ENCODE data around the gene MXD3. TPM values are rescaled to one million over a fixed set of nuclear protein-coding genes. Genes with fewer than 3 reads are reported as not detected.
"Not testable (repeated sequence)": the region's sequence is repeated elsewhere in the genome, so short reads cannot be mapped to it uniquely, and the experiment has no call there.

MXD3 gene
- total RNA-seq, 1 donor from 2014 or later, result 3.6 TPM

DNA sequence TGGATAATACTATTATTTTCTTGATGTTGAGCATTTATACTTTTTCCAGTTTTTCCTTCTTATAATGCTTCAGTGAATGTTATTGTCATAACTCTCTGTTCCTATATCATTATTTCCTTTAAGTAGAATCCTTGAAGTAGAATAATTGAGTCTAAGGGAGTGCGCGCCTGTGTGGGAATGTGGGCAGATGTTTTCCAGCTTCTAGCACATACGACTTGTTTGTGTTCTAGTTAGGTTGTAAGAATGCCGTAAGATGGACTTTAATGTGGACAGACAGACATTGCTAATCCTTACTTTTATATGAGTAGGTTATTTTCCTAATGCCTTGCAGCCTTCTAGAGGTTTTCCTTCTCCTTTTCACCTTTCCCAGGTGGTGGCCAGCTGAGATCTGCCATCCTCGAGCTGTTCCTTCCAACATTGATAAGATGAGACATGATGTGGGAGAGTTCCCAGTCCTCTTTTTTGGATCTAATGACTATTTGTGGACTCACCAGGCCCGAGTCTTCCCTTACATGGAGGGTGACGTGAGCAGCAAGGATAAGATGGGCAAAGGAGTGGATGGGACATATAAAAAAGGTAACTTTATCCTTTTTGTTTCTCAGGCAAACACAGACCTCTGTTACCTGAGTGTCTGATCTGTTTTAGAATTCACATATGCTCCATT lies 42.3 kb downstream of the MXD3 start:
- DNase-seq (ENCODE audit: low spot score), result no peak

DNA sequence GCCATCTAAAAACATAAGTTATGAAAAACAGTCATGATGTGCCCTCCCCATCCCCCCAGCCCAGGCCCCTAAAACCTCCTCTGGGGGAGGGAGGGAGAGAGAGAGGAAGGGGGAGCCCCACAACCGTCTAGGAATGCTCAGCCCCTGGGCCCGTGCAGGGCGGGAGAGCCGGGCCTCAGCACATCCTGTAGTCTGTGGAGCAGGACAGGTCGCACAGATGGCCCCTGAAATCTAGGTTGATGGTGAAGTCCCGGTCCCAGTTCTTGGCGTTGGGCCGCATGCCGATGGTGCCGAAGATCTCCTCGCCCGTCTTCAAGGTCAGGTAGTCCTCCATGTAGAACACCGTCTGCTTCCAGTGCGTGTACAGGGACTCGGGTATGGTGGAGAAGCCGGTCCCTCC lies 46.3 kb downstream of the MXD3 start:
- no peak for DNase-seq (ENCODE audit: low spot score)

DNA sequence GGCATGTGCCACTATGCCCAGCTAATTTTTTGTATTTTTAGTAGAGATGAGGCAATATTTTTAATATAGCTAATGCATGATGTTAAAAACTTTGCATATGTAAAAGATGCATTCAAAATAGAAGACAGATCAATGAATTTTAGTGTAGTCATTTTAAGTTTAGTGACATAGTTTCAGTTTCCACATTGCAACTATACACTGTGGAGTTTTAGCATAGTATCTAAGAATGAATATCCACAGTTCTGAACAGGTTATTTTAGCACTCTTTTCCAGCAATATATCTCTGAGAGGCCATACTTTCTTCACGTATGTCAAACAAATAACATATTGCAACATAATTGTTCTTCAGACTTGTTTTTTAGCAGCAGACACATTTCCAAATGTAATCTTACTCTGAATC lies 47.5 kb downstream of the MXD3 start:
- no peak for DNase-seq (ENCODE audit: low spot score)

DNA sequence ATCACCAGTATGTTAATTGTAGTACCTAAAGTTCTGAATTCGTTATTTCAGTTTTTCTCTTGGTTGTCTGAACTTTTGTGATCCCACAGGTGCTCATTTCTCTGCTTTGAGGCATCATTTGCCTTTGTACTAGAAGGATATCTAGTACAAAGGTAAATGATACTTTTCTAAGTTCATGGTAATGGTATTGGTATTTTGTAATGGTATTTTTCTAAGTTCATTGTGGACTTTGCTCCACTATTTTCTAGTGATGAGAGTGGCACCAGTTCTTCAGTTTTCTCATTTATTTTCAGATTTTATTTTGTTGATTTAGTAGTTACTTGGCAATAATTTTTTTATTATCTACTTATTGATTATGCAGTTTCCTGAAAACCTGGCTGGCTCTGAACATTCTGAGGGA lies 50.2 kb downstream of the MXD3 start:
- no peak for DNase-seq (ENCODE audit: low spot score)

DNA sequence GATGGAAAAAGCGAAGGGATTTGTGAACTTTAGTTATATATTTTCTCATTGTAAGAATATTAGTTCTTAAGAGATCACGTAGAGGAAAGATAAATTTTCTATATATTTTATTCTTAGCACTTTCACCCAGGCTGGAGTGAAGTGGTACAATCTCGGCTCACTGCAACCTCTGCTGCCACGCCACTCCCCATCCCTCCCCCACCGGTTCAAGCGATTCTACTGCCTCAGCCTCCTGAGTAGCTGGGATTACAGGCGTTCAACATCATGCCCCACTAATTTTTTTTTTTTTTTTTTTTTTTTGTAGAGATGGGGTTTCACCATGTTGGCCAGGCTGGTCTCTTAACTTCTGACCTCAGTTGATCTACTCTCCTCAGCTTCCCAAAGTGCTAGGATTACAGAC lies 50.7 kb downstream of the MXD3 start:
- DNase-seq (ENCODE audit: low spot score), result no peak

DNA sequence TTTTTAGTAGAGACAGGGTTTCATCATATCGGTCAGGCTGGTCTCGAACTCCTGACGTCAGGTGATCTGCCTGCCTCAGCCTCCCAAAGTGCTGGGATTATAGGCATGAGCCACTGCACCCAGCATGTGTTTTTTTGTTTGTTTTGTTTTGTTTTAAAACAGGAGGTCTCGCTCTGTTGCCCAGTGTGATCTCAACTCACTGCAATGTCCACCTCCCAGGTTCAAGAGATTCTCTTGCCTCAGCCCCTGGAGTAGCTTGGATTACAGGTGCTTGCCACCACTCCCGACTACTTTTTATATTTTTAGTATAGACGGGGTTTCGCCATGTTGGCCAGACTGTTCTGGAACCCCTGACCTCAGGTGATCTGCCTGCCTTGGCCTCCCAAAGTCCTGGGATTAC lies 53.0 kb downstream of the MXD3 start:
- not testable (repeated sequence) for DNase-seq (ENCODE audit: low spot score)

Other genes starting within 250 kb of the MXD3 start
- gene FGFR4, start 225.0 kb downstream of the MXD3 start, total RNA-seq (ENCODE audit: insufficient read depth, low replicate concordance), result 1.4 TPM
- 45.7 TPM for gene NSD1, start 178.1 kb downstream of the MXD3 start, total RNA-seq (ENCODE audit: insufficient read depth, low replicate concordance)
- 31.5 TPM for gene RAB24, start 8.2 kb downstream of the MXD3 start, total RNA-seq (ENCODE audit: insufficient read depth, low replicate concordance)
- 55.4 TPM for gene PRELID1, start 8.1 kb downstream of the MXD3 start, total RNA-seq (ENCODE audit: insufficient read depth, low replicate concordance)
- 175 TPM for gene LMAN2, start 39.8 kb upstream of the MXD3 start, total RNA-seq (ENCODE audit: insufficient read depth, low replicate concordance)
- gene RGS14, start 46.0 kb upstream of the MXD3 start, total RNA-seq (ENCODE audit: insufficient read depth, low replicate concordance), result 6.5 TPM
- 2.2 TPM for gene SLC34A1, start 72.5 kb upstream of the MXD3 start, total RNA-seq (ENCODE audit: insufficient read depth, low replicate concordance)
- not detected for gene PFN3, start 88.8 kb upstream of the MXD3 start, total RNA-seq (ENCODE audit: insufficient read depth, low replicate concordance)
- not detected for gene F12, start 97.7 kb upstream of the MXD3 start, total RNA-seq (ENCODE audit: insufficient read depth, low replicate concordance)
- 17.3 TPM for gene GRK6, start 114.8 kb upstream of the MXD3 start, total RNA-seq (ENCODE audit: insufficient read depth, low replicate concordance)
- gene PRR7, start 134.9 kb upstream of the MXD3 start, total RNA-seq (ENCODE audit: insufficient read depth, low replicate concordance), result not detected
- gene DBN1, start 161.7 kb upstream of the MXD3 start, total RNA-seq (ENCODE audit: insufficient read depth, low replicate concordance), result 83.3 TPM
- gene PDLIM7, start 185.7 kb upstream of the MXD3 start, total RNA-seq (ENCODE audit: insufficient read depth, low replicate concordance), result 247 TPM
- 19.7 TPM for gene DOK3, start 197.9 kb upstream of the MXD3 start, total RNA-seq (ENCODE audit: insufficient read depth, low replicate concordance)
- 56.3 TPM for gene DDX41, start 205.1 kb upstream of the MXD3 start, total RNA-seq (ENCODE audit: insufficient read depth, low replicate concordance)
- 43.8 TPM for gene FAM193B, start 242.7 kb upstream of the MXD3 start, total RNA-seq (ENCODE audit: insufficient read depth, low replicate concordance)

Data from umbilical cord (tissue), 2 donors.